Esophagus mucosa (tissue), 1 donor: Measurements from ENCODE around the gene IQSEC3. TPM values are rescaled to one million over a fixed set of nuclear protein-coding genes. Genes with fewer than 3 reads are reported as not detected.
"Not testable (repeated sequence)": the region's sequence is repeated elsewhere in the genome, so short reads cannot be mapped to it uniquely, and the experiment has no call there.

ENCODE experiments used
- ATAC-seq: fragments of 200-7000 bp; cut with Tn5 transposase; one replicate; pipeline ENCODE4 v1.9.1; 2020
- total RNA-seq: library from RNA; stranded (reverse); gene quantifications from one replicate; pipeline ENCODE4 v1.2.4, GENCODE V29; 2023
- donor health status: DM: yes; HTN: yes; CAD: no.

Gene IQSEC3
- total RNA-seq, 1 donor from 2014 or later, result 0.28 TPM

- not testable (repeated sequence) for ATAC-seq
Measured at GRCh38 chr12:52902-53734, 13.4 kb upstream of the IQSEC3 start.

- no peak for ATAC-seq
Measured at GRCh38 chr12:53735-54730, 12.5 kb upstream of the IQSEC3 start.

GRCh38 chr12:54750-55535 is 11.6 kb upstream of the IQSEC3 start:
- ATAC-seq, result peak; percentile 16

- peak; percentile 40 for ATAC-seq
Measured at GRCh38 chr12:56683-57346, 9.8 kb upstream of the IQSEC3 start.

- no peak for ATAC-seq
Measured at GRCh38 chr12:57539-57938, 9.0 kb upstream of the IQSEC3 start.

- ATAC-seq, result no peak
Measured at GRCh38 chr12:58832-59231, 7.7 kb upstream of the IQSEC3 start.

- not testable (repeated sequence) for ATAC-seq
Measured at GRCh38 chr12:61845-62244, 4.7 kb upstream of the IQSEC3 start.

GRCh38 chr12:65491-66063 is 990 bp upstream of the IQSEC3 start:
- ATAC-seq, result not testable (repeated sequence)

GRCh38 chr12:66782-67504 is 376 bp downstream of the IQSEC3 start:
- ATAC-seq, result peak; percentile 95

- not testable (repeated sequence) for ATAC-seq
Measured at GRCh38 chr12:69677-70076, 3.1 kb downstream of the IQSEC3 start.

- not testable (repeated sequence) for ATAC-seq
Measured at GRCh38 chr12:70541-70940, 4.0 kb downstream of the IQSEC3 start.

- ATAC-seq, result not testable (repeated sequence)
Measured at GRCh38 chr12:72018-72417, 5.5 kb downstream of the IQSEC3 start.

GRCh38 chr12:74420-75190 is 8.0 kb downstream of the IQSEC3 start:
- not testable (repeated sequence) for ATAC-seq

- ATAC-seq, result not testable (repeated sequence)
Measured at GRCh38 chr12:75541-75940, 9.0 kb downstream of the IQSEC3 start.

- not testable (repeated sequence) for ATAC-seq
Measured at GRCh38 chr12:76102-76501, 9.5 kb downstream of the IQSEC3 start.

GRCh38 chr12:76551-76950 is 10.0 kb downstream of the IQSEC3 start:
- ATAC-seq, result peak; percentile 8

- ATAC-seq, result not testable (repeated sequence)
Measured at GRCh38 chr12:77101-77719, 10.6 kb downstream of the IQSEC3 start.

- ATAC-seq, result not testable (repeated sequence)
Measured at GRCh38 chr12:77769-78383, 11.3 kb downstream of the IQSEC3 start.

GRCh38 chr12:78981-79380 is 12.4 kb downstream of the IQSEC3 start:
- ATAC-seq, result no peak
